Measurements from ENCODE around the gene ACHE. TPM values are rescaled to one million over a fixed set of nuclear protein-coding genes. Genes with fewer than 3 reads are reported as not detected.

Gene ACHE
- total RNA-seq, 2 experiments from 2014 or later: not detected

DNA sequence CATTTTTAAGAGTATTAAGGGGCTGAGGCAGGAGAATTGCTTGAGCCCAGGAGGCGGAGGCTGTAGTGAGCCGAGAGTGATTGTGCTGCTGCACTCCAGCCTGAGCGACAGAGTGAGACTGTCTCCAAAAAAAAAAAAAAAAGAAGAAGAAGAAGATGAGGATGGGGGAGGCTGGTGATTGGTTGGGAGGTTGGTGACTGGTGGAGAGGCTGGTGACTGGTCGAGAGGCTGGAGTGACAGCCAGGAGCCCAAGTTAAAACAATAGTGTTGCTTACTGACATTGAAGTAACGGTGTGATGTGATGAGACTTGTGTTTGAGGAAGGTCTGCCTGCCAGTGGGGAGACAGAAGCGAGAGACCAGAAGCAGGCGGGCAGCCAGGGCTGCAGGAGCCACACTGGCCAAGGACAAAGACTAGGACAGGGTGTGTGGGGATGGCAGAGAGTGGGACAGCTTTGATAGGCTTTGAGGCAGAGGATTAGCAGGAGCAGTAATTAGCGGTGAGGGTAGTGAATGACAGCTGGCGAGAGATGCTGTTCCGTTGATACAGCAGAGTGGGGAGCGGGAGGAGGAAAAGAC lies 15.9 kb downstream of the ACHE start:
- CTCF ChIA-PET (ENCODE audit: unreplicated experiment): no interaction called here
- Histone ChIP-seq H3K4me2 (ENCODE audit: low read length) (no peak overlapping the region), H3K27ac (ENCODE audit: low read depth, low read length, poor library complexity, severe bottlenecking) (no peak overlapping the region), H3K9me3 (ENCODE audit: low read length) (no peaks in the 10 kb centered on the region), H3K79me2 (ENCODE audit: insufficient read depth, low read depth, low read length) (peaks cover 61% of the 10 kb centered on the region), H2AFZ (ENCODE audit: low read length) (no peak overlapping the region), H3K4me3 (ENCODE audit: low read depth, low read length, poor library complexity, severe bottlenecking) (no peak overlapping the region), H4K20me1 (ENCODE audit: insufficient read depth, low read length) (peaks cover 21% of the 10 kb centered on the region), H3K9me2 (ENCODE audit: insufficient read depth, low read length) (no peaks in the 10 kb centered on the region), H3K4me1 (ENCODE audit: insufficient read depth, low read length, poor library complexity, severe bottlenecking) (peaks cover 34% of the 10 kb centered on the region), H3K36me3 (ENCODE audit: insufficient read depth, low read length) (peaks cover 86% of the 10 kb centered on the region)
- TF ChIP-seq, protein P1, sequence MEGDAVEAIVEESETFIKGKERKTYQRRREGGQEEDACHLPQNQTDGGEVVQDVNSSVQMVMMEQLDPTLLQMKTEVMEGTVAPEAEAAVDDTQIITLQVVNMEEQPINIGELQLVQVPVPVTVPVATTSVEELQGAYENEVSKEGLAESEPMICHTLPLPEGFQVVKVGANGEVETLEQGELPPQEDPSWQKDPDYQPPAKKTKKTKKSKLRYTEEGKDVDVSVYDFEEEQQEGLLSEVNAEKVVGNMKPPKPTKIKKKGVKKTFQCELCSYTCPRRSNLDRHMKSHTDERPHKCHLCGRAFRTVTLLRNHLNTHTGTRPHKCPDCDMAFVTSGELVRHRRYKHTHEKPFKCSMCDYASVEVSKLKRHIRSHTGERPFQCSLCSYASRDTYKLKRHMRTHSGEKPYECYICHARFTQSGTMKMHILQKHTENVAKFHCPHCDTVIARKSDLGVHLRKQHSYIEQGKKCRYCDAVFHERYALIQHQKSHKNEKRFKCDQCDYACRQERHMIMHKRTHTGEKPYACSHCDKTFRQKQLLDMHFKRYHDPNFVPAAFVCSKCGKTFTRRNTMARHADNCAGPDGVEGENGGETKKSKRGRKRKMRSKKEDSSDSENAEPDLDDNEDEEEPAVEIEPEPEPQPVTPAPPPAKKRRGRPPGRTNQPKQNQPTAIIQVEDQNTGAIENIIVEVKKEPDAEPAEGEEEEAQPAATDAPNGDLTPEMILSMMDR (conservative IDR thresholded peaks at IDR 0.05; ENCODE audit: low read length): no peak
- TF ChIP-seq EZH2phosphoT487 (IDR thresholded peaks at IDR 0.05; ENCODE audit: borderline replicate concordance, low read depth, low read length): no peak
- no peak for DNase-seq (ENCODE audit: low spot score)
- intact Hi-C loops (cut with micrococcal nuclease; ENCODE audit: unreplicated experiment): loop anchor here (10.0 kb wide), 1 partner anchor 795 kb away; the partner anchor contains the start of genes COPS6 and ZNF3
- POLR2A ChIA-PET: no interaction called here
- BruUV-seq (replicated peaks): no TSS peak

DNA sequence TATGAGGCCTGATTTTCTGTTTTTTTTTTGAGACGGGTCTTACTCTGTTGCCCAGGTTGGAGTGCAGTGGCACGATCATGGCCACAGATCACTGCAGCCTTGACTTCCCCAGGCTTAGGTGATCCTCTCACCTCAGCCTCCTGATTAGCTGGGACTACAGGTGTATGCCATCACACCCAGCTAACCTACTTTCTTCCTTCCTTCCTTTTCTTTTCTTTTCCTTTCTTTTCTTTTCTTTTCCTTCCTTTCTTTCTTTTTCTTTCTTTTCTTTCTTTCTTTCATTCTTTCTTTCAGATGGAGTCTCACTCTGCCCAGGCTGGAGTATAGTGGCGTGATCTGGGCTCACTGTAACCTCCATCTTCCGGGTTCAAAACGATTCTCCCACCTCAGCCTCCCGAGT lies 17.0 kb downstream of the ACHE start:
- no peak overlapping the region for H3K4me3 ChIP-seq (ENCODE audit: low read depth, low read length, poor library complexity, severe bottlenecking)
- peaks cover 41% of the 10 kb centered on the region for H3K4me1 ChIP-seq (ENCODE audit: insufficient read depth, low read length, poor library complexity, severe bottlenecking)
- POLR2A ChIA-PET: interaction anchor here (0.6 to 1.1 kb wide), 3 partner anchors 8 to 689 kb away, joined by 3 to 4 read pairs (median 3); no protein-coding TSS in a partner anchor
- peaks cover 21% of the 10 kb centered on the region for H4K20me1 ChIP-seq (ENCODE audit: insufficient read depth, low read length)
- H3K36me3 ChIP-seq (ENCODE audit: insufficient read depth, low read length): peaks cover 76% of the 10 kb centered on the region
- no peaks in the 10 kb centered on the region for H3K9me3 ChIP-seq (ENCODE audit: low read length)
- BruUV-seq (replicated peaks): no TSS peak
- peak overlapping the region; percentile 7; the same call in 1 of the 2 replicates for H3K4me2 ChIP-seq (ENCODE audit: low read length)
- intact Hi-C loops (cut with micrococcal nuclease; ENCODE audit: unreplicated experiment): no loop called here
- DNase-seq (ENCODE audit: low spot score): no peak
- TF ChIP-seq, protein P1 (conservative IDR thresholded peaks at IDR 0.05; ENCODE audit: low read length): no peak
- no peak for TF ChIP-seq EZH2phosphoT487 (IDR thresholded peaks at IDR 0.05; ENCODE audit: borderline replicate concordance, low read depth, low read length)
- H3K9me2 ChIP-seq (ENCODE audit: insufficient read depth, low read length): no peaks in the 10 kb centered on the region
- CTCF ChIA-PET (ENCODE audit: unreplicated experiment): no interaction called here
- no peak overlapping the region for H3K27ac ChIP-seq (ENCODE audit: low read depth, low read length, poor library complexity, severe bottlenecking)
- H3K79me2 ChIP-seq (ENCODE audit: insufficient read depth, low read depth, low read length): peaks cover 61% of the 10 kb centered on the region
- H2AFZ ChIP-seq (ENCODE audit: low read length): no peak overlapping the region

DNA sequence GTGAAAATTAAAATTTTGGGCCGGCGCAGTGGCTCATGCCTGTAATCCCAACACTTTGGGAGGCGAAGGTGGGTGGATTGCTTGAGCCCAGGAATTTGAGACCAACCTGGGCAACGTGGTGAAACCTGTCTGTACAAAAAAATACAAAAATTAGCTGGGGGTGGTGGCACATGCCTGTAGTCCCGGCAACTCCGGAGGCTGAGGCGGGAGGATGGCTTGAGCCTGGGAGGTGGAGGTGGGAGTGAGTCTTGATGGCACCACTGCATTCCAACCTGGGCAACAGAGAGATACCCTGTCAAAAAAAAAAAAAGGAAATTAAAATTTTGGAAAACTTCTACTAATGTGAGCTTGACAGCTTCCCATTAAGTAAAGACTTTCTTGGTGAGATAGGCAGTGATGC lies 17.7 kb downstream of the ACHE start:
- intact Hi-C loops (cut with micrococcal nuclease; ENCODE audit: unreplicated experiment): no loop called here
- CTCF ChIA-PET (ENCODE audit: unreplicated experiment): no interaction called here
- Histone ChIP-seq H3K9me3 (ENCODE audit: low read length) (no peaks in the 10 kb centered on the region), H3K9me2 (ENCODE audit: insufficient read depth, low read length) (no peaks in the 10 kb centered on the region), H3K27ac (ENCODE audit: low read depth, low read length, poor library complexity, severe bottlenecking) (no peak overlapping the region), H3K4me2 (ENCODE audit: low read length) (no peak overlapping the region; the same call in 1 of the 2 replicates), H3K36me3 (ENCODE audit: insufficient read depth, low read length) (peaks cover 69% of the 10 kb centered on the region), H3K4me3 (ENCODE audit: low read depth, low read length, poor library complexity, severe bottlenecking) (no peak overlapping the region), H3K4me1 (ENCODE audit: insufficient read depth, low read length, poor library complexity, severe bottlenecking) (peaks cover 41% of the 10 kb centered on the region), H2AFZ (ENCODE audit: low read length) (no peak overlapping the region), H3K79me2 (ENCODE audit: insufficient read depth, low read depth, low read length) (peaks cover 61% of the 10 kb centered on the region), H4K20me1 (ENCODE audit: insufficient read depth, low read length) (peaks cover 21% of the 10 kb centered on the region)
- POLR2A ChIA-PET: interaction anchor here (0.6 to 1.1 kb wide), 3 partner anchors 8 to 689 kb away, joined by 3 to 4 read pairs (median 3); no protein-coding TSS in a partner anchor
- no TSS peak for BruUV-seq (replicated peaks)
- DNase-seq (ENCODE audit: low spot score): no peak
- no peak for TF ChIP-seq EZH2phosphoT487 (IDR thresholded peaks at IDR 0.05; ENCODE audit: borderline replicate concordance, low read depth, low read length)
- TF ChIP-seq, protein P1 (conservative IDR thresholded peaks at IDR 0.05; ENCODE audit: low read length): no peak

Measured in OCI-LY7 (cell line).